GM12865 (cell line): ENCODE results near the gene KRT85.

Experiments
- DNase-seq: peaks from one replicate; pipeline ENCODE4 v3.0.0; 2010; ENCODE audit warnings: low read depth
- H3K4me3 ChIP-seq: 2 replicates; pipeline ENCODE4 v1.5.1; 2011; ENCODE audit warnings: mild to moderate bottlenecking, low read depth, low read length, control low read depth
- TF ChIP-seq, protein P1 (sequence below): IDR thresholded peaks from 2 replicates; pipeline ENCODE4 v1.5.1; 2011; ENCODE audit warnings: low read length, control low read depth, low read depth, inconsistent platforms; ENCODE audit not compliant: insufficient read depth; ENCODE audit errors: missing control alignments

The KRT85 gene

DNA sequence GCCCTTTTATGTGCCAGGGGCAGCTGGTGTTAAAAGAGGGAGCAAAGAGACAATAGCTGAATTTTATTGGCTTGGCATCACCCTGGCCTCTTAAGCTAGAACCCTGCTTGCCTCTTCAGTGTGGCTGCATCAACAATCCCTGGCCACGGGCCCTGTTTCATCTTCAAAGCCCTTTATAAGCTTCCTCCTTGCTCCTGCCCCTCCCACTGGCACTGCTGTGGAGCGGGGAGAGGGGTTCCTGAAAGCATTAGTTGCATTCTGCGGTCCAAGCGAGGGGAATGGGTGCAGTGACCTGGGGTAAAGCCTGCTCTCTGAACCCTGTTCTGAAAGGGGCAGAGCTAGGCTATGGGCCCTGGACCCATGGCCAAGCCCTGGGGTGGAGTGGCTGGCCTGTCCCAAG lies 45.9 kb downstream of the KRT85 start:
- DNase-seq, result no peak
- TF ChIP-seq, protein P1, sequence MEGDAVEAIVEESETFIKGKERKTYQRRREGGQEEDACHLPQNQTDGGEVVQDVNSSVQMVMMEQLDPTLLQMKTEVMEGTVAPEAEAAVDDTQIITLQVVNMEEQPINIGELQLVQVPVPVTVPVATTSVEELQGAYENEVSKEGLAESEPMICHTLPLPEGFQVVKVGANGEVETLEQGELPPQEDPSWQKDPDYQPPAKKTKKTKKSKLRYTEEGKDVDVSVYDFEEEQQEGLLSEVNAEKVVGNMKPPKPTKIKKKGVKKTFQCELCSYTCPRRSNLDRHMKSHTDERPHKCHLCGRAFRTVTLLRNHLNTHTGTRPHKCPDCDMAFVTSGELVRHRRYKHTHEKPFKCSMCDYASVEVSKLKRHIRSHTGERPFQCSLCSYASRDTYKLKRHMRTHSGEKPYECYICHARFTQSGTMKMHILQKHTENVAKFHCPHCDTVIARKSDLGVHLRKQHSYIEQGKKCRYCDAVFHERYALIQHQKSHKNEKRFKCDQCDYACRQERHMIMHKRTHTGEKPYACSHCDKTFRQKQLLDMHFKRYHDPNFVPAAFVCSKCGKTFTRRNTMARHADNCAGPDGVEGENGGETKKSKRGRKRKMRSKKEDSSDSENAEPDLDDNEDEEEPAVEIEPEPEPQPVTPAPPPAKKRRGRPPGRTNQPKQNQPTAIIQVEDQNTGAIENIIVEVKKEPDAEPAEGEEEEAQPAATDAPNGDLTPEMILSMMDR, result no peak
- H3K4me3 ChIP-seq, result no peak overlapping the region

DNA sequence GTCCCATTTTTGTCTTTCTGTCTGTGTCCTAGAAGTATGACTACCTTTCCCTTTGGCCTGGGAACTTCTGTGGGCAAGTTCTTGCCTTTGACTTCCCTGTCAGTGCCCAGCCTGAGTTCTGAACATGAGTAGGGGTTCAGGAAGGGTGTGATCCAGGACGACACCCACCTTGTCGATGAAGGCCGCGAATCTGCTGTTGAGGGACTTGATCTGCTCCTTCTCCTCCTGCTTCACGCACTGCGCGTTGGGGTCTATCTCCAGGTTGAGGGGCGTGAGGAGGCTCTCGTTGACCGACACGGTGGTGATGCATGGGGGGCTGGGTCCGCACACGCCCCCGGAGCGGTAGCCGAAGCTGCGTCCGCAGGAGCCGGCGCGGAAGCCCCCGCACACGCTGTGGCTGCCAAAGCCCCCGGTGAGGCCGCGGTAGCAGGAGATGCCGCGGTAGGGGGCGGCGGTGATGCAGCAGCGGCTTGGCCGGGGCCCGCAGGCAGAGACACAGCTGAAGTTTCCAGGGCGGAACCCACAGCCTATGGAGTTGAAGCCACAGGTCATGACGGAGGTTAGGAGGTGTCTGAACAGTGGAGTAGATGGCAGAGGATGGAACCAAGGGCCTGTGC lies 46.4 kb downstream of the KRT85 start, which contains the start of gene KRT83:
Gene KRT83 (minus strand): TSS at position 615 of the 617 bp plus-strand sequence. CDS start 63 bp downstream, at position 552.
- no peak for DNase-seq

DNA sequence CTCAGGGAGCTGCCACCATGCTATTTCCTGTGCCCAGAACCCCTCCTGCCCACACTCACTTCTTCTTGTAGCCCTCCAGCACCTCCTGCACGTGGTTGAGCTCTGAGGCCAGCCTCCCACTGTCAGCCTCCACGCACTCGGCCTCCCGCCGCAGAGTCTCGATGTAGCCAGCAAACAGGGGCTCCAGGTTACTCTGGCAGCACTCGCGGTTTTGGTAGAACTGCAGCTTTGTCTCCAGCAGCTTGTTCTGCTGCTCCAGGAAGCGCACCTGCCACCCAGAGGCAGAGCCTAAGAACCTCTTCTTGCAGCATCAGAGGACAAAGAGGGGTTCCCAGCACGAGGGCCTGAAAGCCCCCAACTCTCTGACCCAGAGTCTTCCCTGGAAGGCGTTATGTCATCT lies 48.2 kb downstream of the KRT85 start:
- DNase-seq, result no peak
- H3K4me3 ChIP-seq, result no peak overlapping the region
- TF ChIP-seq, protein P1, result no peak

More for the DNA sequence above, 46.4 kb downstream of the KRT85 start, which contains the start of gene KRT83:
- no peak within 1 kb of the TSS for H3K4me3 ChIP-seq
- TF ChIP-seq, protein P1, result no peak

DNA sequence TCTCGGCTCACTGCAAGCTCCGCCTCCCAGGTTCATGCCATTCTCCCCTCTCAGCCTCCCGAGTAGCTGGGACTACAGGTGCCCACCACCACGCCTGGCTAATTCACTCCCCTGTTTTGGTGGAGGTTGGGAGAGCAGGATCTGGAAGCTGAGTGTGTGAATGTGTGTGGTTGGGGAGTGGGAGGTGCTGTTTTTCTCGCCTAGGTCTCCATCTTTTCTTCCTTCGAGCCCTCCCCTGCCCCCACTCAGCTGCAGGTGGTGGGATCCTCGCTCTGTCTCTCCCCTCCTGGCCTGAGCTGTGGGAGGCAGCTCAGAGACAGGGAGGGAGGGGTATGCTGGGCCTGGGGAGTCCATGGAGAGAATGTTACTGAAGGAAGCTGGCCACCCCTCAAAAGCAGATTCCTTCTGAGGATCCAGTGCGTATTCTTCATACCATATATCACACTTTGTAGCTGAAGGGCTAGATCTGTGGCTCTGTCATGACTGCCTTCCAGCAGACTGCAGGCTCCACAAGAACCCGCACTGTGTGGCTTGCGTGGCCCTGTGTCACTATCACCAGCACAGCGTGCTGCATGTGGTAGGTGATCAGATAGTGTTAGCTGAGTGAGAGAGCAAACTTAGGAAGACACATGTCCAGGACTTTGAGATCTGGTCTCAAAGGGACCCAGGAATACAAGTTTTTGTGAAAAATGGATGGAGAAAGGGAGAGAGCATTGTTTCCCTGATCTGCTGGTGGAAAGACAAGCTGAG lies 48.9 kb downstream of the KRT85 start:
- no peak for DNase-seq

DNA sequence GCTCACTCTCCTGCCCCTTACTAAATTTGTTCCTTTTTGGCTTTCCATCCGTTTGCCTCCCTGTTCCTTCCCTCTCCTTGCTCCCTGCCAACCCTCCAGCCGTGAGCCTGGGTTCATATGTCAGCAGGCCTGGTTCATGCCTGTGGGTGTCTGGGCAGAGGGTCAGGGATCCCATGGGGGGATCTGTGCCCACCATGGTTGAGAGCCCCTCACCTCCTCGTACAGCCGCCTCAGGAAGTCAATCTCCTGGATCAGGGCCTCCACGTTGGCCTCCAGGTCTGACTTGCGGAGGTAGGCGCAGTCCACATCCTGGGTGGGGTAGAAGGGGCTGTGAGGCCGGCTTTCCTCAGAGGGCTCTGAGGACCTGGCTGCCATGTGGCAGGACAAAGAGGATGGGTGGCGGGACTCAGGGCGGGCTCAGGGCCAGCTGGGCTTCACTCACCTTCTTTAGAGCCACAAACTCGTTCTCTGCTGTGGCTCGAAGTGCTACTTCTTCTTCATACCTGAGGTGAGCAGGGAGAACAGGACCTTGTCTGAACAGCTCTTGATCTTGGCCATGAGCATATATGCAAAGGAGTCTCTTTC lies 49.7 kb downstream of the KRT85 start:
- no peak overlapping the region for H3K4me3 ChIP-seq
- DNase-seq, result no peak
- TF ChIP-seq, protein P1, result no peak

More for the DNA sequence above, 48.9 kb downstream of the KRT85 start:
- TF ChIP-seq, protein P1, result no peak
- no peak overlapping the region for H3K4me3 ChIP-seq

DNA sequence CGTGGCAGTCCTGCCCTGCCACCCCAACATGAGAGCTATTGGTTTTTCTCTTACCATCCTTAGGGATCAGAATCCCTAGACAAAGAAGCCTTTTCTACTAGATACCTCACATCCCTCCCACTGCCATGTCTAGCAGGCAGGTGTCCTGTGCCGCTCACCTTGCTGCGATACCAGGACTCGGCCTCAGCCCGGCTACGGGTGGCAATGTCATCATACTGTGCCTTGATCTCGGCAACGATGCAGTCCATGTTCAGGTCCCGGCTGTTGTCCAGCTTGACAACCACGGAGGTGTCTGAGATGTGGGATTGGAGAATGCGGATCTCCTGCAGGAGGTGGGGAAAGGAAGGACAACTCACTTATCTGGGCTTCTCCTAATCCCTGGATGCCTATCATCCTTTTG lies 50.6 kb downstream of the KRT85 start:
- DNase-seq, result no peak
- TF ChIP-seq, protein P1, result no peak
- H3K4me3 ChIP-seq, result no peak overlapping the region
